Adrenal gland (tissue), 5 donors: ENCODE results near the gene CDK14.

Source experiments
- CTCF ChIP-seq, 6 experiments: fragments of 450-650 bp in 4 of 6; fragments of 200-600 bp in 2 of 6; sonication (generic) in 1 of 6; IDR thresholded peaks; 1 replicate in 5 of 6; 2 replicates in 1 of 6; pipeline versions ENCODE4 v1.5.1 to v1.8.0; 2016 to 2021; ENCODE audit warnings: antibody characterized with exemption in 6 of 6, mild to moderate bottlenecking in 2 of 6, moderate library complexity in 1 of 6
- POLR2A ChIP-seq, 2 donors: fragments of 450-650 bp; IDR thresholded peaks; one replicate each; pipeline ENCODE4 v1.6.1; 2017; ENCODE audit warnings: antibody characterized with exemption in 2 of 2, mild to moderate bottlenecking in 2 of 2, moderate library complexity in 1 of 2
- donor health status: DM: no; HTN: no; CAD: no.

DNA sequence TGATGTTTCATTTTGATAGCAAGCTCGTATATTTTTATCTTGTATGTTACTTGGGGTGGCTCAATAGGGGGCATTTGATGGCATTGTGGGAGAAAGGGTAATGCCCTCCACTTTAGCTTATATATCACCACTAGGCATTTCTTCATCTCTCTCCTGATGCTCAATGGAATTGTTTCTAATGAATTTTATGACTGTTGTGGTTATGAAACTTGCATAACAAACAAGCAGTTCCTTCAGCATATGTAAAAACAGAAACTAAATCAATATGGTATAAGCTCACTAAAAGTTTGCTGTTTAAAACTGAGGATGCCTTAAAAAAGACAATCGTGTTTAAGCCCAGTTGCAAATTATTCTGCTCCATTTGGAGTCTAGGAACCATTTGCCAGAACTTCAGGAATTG is 75.5 kb downstream of the CDK14 start:
- TF ChIP-seq CTCF (IDR thresholded peaks at IDR 0.05) (no peak), POLR2A (IDR thresholded peaks at IDR 0.05) (no peak)
